HG02943 (cell line): ENCODE measurements around the gene HECTD3.

Experiments used
- ATAC-seq: cut with Tn5 transposase; IDR thresholded peaks from one replicate; pipeline ENCODE4 v1.9.1; 2021; ENCODE audit warnings: mild to moderate bottlenecking, low read depth, moderate library complexity; ENCODE audit not compliant: unreplicated experiment

The HECTD3 gene

DNA sequence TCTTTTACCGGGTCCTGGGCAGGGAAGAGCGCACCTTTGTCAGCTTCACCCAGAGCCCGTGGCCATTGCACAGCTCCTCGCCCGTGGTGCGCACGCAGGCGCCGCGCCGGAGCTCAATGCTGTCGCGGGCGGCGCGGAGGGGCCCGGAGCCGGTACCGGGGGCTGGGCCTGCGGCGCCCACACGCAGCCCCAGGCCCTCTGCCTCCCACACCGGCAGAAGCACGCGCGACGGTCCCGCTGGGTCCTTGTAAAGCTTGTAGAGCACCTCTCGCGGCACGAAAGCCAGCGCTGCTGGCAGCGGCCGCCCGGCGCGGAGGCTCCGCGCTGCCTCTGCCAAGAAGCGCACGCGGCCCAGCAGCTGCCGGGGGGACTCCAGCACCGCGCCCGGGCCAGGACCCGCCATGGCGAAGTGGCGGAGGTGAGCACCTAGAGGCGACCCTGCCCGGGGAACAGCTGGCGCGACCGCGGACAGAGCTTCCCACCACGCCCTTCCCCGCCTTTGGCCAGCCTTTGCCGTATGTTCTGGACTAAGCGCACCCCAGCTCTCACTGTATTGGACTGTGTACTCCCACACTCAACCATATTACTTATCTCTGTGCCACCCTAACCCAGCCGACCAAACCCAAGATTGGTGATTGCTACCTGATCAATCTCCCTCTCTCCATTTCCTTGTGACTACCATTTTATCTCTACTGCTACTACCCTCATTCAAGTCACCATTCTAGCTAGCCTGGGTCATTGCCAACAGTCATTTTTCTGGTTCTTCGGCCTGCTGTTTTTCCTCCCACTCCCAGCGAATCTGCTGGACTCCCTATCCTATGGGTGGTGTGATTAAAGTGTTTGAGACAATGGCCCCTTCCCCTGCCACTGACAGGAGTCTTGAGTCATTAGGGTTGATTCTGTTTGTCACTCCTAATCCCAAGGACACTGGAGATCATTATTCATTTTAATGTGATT, at the start of gene HECTD3:
Gene HECTD3, minus strand, starts transcription at position 470 of the 957 bp plus-strand sequence. Its CDS starts 67 bp downstream, at position 403.
- ATAC-seq, result peak; percentile 58

DNA sequence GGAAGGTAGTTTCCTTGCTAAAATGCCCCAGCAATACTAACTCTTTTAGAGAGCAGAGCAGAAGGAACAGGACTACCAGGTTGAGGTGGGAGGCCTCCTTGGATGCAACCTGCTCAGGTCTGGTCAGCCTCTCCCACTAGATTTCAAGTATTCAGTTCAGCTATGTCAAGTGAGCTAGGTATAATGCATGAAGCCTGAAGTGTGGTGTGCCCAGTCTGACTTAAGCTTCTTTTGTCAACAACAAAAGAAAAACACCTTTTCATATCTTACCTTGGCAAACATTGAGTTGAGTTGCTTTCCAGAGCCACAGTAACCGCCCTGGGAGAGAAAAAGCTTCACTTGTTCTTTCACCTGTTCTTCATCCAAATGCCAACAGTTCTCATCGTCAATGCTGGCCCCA, 48.7 kb upstream of the HECTD3 start:
- no peak for ATAC-seq

GRCh38 chr1:45057542-45057941, 46.4 kb upstream of the HECTD3 start:
- no peak for ATAC-seq

- no peak for ATAC-seq
Measured at GRCh38 chr1:45051005-45051772, 40.1 kb upstream of the HECTD3 start.

DNA sequence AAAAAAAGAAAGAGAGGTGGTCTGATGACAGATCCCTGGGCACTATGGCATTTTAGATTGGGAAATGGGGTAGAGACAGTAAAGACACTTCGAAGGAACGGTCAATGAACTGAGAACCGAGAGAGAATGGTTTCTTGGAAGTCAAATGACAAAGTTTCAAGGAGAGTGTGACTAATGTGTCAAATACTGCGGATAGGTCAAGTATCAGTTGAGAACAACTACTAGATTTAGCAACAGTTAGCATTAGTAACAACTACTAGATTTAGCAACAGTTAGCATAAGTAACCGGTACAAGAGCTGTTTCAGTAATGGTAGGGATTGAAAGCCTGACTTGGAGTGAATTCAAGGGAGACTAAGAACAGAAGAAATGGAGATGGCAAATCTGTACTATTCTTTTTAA, 35.9 kb upstream of the HECTD3 start:
- no peak for ATAC-seq

DNA sequence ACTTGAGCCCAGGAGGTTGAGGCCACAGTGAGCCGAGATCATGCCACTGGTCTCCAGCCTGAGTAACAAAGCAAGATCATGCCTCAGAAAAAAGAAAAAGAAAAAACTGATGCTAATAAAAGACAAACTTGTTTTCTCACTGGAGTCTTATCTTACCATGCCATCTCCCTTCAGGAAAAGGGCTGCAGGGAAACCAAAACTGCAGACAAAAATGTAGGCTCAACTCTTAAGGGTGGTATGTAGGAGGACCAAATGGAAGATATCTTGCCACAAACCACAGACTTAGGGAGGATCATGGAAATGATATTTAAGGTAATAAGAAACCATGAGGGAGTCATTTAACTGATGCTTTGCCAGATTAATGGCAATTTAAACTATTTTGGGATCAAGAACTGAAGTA, 33.8 kb upstream of the HECTD3 start:
- no peak for ATAC-seq

DNA sequence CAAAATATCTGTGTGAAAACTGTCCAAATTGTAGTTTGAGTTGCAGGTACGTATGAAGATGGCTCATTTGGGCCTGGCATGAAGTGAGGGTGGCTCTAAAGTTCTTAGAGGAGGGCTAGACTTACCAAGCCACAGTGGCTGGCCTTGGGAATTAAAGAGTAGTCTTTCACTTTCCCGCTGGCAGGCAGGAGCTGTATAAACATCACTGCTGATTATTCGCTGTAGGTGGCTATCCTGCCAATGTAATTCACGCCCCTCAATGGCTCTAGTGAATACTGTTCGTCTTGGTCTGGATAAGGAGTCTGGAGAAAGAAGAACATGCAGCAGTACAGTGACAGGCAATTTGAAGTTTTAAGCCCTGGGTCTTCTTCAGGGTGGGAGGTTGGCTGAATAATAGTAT, 32.0 kb upstream of the HECTD3 start:
- ATAC-seq, result no peak

- no peak for ATAC-seq
Measured at GRCh38 chr1:45040297-45040696, 29.2 kb upstream of the HECTD3 start.

GRCh38 chr1:45038661-45039364, 27.7 kb upstream of the HECTD3 start:
- ATAC-seq, result no peak

DNA sequence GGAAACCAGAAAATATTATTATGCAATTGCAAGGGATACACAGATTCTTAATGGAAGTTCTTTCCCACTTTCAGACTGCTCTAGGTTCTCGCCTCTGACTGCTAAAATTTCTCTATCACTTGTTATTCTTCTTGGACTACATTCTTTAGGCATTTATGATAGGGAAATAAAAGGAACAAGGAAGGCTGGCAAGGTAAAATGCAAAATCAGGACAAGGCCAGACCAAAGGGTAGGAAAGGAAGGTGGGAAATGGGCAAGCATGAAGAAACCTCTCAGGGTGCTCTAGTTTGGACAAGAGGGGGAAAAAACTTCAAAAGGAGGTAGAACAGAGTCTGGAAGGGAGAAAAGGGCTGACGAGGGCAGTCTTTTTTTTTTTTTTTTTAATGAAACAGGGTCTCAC, 27.1 kb upstream of the HECTD3 start:
- ATAC-seq, result no peak

DNA sequence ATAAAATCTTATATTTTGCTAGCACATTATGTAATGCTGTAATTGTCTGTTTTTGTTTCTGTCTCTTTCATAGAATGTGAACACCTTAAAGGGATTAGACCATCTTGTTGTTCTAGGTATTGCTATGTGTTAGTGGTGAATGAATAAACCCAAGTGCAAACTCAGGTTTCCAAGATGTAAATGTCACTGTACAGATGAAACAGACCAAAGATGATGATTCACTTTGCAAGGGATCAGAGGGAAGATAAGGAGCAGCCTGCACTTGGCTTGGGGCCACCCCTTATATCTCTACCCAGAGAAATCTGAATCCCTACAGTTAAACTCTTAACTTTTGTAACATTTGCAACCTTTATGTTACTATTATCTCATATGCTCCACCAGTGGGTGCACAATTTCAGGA, 26.3 kb upstream of the HECTD3 start:
- ATAC-seq, result no peak

DNA sequence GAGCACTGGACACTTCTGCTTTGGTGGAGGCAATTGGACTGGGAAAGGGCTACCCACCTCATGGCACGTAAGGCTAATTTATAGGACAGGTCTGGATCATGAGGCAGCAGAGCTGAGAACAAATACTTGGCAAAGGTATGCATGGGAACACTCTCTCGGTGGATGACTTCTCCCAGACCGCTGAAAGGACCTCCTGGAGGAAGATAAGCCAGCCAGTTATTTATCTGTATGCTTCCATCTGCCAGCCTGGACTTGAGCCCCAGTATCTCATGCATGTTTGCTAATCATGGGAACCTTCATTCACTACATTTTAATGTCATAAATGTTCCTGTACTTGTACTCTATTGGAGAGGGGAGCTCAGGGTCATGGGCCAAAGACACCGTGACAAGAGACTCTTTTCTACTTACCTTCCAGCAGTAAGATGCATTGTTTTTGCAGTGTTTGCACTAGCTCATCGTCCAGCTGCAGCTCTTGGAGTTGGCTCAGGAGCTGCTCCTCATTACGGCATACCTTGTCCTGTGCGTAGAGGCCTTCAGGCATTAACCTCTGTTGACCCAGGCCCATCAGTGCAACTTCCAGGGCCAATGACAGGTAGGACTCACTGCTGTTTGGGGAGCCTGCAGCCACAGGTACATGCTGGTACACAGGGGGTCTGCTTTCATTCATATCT, 24.6 kb upstream of the HECTD3 start:
- no peak for ATAC-seq

DNA sequence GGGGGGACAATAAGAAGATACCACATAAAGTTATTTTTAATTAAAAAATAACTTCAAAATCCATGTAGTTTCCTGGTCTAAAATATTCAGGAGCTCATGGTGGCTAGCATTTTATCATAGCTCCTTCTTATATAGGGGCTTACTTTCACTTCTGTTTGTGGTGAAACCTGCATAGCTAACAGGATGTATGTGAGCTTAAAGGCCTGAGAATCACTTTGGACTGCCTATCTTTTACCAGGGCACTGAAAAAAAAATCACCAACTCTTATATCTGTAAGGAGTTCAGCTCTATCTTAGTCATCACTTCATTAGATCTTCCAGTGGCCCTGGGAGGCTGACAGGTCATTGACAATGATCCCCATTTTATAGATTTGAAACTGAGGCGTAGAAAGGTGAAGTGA, 22.2 kb upstream of the HECTD3 start:
- ATAC-seq, result no peak

- ATAC-seq, result no peak
Measured at GRCh38 chr1:45032837-45033236, 21.7 kb upstream of the HECTD3 start.

- ATAC-seq, result no peak
Measured at GRCh38 chr1:45026446-45026845, 15.3 kb upstream of the HECTD3 start.

DNA sequence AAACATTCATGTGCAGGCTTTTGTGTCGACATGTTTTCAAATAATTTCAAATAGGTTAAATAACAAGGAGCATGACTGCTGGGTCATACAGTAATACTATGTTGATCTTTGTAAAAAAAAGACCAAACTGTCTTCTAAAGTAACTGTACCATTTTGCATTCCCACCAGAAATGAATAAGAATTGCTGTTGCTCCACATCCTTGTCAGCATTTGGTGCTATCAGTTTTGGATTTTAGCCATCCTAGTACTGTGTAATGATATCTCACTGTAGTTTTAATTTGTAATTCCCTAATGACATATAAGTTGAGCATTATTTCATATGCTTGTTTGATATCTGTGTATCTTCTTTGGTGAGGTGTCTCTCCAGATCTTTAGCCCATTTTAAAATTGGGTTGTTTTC, 12.5 kb upstream of the HECTD3 start:
- ATAC-seq, result no peak

DNA sequence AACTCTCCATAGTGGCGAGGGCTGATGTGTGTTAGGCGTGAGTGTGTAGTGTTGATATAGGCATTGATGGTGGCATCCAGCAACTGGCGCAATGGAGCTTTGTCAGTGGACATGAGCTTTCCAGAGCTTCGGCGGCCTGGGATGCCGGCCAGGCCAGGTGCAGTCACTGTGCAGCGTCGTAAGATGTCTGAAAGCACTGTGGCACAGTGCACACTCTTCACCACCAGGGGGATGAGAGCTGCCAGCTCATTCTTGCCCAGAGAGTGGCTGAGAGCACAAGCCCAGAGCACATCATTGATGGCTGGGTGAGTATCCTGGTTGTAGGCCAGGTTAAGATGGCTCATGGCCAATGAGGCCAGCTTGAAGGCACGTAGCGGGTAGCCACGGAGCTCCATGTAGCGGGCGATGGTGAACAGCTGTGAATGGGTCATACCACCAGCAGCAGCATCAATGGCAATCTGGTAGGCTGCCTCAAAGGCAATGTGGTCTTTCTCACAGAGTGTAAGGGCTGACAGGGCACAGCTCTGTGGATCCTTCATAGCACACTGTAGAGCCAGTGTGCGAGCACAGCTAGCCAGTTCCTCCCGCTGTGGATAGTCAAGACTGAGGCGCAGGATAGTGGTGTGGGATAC, 7.6 kb upstream of the HECTD3 start:
- ATAC-seq, result no peak

DNA sequence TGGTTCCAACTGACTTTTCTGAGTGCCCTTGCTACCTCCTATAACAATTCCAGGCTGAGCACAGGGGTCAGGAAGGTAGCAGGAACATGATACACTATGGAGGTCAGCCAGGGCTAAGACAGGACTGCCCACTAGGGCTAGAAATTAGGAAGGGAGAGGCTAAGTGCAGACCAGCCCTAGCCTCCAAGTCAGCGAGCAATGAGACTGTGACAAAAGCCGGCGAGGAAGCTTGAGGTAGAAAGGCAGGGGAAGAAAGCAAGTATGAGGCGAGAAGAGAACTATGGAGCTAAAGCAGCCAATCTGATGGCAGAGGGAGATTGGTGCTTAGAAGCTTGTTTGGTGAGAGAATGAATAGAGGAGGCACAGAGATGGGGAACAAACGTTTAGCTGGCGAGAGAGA, 5.6 kb upstream of the HECTD3 start:
- no peak for ATAC-seq

DNA sequence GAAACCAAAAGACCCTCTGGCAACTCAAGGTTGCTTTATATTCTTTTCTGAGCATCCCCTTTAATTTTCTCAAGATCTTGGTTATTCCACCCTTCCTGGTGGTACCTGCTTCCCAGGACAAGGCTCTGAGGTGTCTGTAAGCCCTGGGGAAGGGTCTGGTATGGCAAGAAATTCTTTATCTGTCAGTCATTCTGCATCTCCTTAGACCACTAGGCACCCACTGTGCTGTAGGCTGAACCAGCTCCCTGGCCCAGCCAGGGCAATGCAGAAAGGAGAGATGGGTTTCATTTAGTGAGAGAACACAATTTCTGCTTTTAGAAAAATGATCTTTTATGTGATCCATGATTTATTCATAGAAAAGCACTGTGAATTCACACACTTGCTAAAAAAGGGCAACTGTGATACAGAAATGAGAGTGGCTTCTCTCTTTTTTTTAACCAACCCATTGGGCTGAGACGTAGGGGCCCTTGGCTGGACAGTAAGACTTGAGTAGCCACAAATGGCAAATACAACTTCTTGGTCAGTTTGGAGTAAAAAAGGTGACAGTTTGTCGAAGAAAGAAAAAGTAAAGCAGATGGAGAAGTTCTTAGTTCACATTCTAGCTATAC, 5.1 kb upstream of the HECTD3 start:
- no peak for ATAC-seq

GRCh38 chr1:45015683-45016082, 4.6 kb upstream of the HECTD3 start:
- ATAC-seq, result no peak
